HPDE6-E6E7 (cell line): ENCODE data around the gene MORC3.

Source experiments
- DNase-seq: peaks from one replicate; pipeline ENCODE4 v3.0.0; 2011; ENCODE audit warnings: missing footprints; ENCODE audit errors: extremely low spot score

The MORC3 gene

DNA sequence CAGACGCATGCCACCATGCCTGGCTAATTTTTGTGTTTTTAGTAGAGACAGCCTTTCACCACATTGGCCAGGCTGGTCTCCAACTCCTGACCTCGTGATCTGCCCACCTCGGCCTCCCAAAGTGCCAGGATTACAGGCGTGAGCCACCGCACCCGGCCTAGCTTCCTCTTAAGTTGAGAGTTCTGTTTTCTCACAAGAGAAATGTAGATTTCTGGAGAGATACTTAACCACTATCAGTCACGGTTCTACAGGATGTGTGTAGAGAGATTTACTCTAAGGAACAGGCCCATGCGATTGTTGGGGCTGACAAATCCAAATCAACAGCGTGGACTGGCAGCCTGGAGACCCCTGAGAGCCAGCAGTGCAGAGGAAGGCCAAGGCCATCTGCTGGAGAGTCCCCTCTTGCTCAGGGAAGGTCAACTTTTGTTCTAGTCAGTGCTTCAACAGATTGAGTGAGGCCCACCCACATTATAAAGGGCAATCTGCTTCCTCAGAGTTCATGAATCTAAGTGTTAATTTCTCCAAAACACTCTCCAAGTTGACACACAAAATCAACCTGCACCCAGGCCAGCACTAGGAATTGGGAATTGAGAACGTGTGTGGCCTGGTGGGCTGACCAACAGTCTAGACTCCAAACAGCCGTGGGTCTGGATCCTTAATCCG, 103.9 kb downstream of the MORC3 start:
- no peak for DNase-seq

DNA sequence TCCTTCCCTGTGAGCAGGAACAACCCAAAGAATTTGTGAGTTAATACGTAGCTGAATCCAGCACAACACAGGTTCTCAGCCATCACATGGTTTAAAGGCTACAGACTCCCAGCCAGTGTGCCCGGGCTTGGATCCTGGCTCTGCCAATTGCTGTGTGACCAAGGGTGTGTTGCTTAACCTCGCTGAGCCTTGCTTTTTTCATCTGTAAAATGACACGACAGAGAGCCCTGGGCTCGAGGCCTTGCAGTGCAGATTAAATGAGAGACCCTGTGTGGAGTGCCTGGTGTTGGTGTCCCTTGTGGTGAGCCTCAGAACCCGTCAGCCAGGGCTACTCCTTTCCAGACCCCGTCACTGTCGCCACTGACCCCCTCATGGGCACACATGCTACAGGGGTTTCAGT, 104.6 kb downstream of the MORC3 start:
- no peak for DNase-seq

GRCh38 chr21:36425286-36425685, 105.3 kb downstream of the MORC3 start:
- no peak for DNase-seq
